KG1 (cell line): Measurements from ENCODE around the gene ESPL1.
"Not testable (repeated sequence)": the region's sequence is repeated elsewhere in the genome, so short reads cannot be mapped to it uniquely, and the experiment has no call there.

Source experiments
- DNase-seq: peaks from one replicate; lab custom pipeline; 2025; lab: John Stamatoyannopoulos, UW

ESPL1 gene

GRCh38 chr12:53300187-53300586 lies 32.1 kb downstream of the ESPL1 start:
- no peak for DNase-seq

DNA sequence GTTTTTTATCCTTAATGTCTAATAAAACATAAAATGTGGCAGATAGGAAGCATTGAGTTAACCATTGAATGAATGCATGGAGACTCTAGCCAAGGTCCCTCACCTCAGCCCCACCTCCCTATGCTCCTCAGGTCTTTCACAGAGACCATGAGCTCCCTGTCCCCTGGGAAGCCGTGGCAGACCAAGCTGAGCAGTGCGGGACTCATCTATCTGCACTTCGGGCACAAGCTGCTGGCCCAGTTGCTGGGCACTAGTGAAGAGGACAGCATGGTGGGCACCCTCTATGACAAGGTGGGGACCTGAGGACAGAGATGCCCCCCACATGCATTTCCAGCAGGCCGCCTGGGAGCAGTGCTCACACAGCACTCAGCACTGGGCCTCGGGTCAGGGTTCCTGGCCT lies 34.8 kb downstream of the ESPL1 start:
- no peak for DNase-seq

DNA sequence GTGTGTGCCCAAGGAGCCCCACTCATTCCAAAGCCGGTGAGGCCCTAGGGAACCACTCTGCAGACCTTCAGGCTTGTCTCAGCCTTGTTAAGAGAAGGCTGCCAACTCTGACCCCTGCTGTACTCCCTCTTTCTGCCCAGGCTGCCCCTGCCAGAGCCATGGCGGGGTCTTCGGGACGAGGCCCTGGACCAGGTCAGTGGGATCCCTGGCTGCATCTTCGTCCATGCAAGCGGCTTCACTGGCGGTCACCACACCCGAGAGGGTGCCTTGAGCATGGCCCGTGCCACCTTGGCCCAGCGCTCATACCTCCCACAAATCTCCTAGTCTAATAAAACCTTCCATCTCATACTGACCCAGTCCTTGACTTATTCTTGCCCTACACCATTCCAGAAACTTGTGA lies 38.7 kb downstream of the ESPL1 start:
- DNase-seq = no peak

- no peak for DNase-seq
Measured at GRCh38 chr12:53308276-53308675, 40.2 kb downstream of the ESPL1 start.

GRCh38 chr12:53313996-53314395 lies 45.9 kb downstream of the ESPL1 start:
- no peak for DNase-seq

GRCh38 chr12:53320352-53321195 lies 52.5 kb downstream of the ESPL1 start:
- DNase-seq = no peak

- no peak for DNase-seq
Measured at GRCh38 chr12:53324113-53324778, 56.1 kb downstream of the ESPL1 start.

DNA sequence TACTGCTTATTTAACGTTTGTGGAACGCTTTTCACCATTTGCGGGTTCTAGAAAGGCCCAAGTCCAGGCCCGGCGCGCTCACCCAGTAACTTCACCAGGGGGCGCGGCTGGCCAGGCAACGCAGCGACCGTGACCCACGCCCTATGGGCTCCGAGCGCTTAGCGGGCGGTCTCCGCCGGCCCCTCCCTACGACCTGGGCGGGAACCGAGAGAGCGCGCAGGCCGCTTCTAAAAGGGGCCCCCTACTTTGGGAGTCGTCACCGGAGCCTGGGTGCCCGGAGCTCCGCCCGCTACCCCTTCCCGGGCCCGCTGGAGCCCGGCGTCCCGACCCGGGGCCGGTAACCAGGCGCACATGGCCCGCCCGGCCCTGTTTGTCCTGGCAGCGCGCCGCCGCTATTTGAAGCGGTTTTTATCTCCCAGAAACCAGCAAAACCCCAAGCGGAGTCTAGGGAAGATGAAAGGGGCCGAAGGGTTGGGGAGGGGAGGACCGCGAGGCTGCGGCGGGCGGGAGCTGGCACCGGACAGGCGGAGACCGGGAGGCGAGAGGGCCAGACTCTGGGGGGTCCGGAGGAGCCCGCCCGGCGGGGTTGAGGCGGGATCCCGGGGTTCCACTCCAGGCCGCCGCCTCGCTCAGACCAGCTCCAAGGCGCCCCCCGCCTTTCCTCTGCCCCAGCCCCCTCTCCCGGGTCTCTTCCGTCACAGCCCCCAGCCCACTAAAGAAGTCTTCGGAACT lies 56.8 kb downstream of the ESPL1 start:
- peak; percentile 9 for DNase-seq

GRCh38 chr12:53325511-53326061 lies 57.5 kb downstream of the ESPL1 start:
- DNase-seq = no peak

DNA sequence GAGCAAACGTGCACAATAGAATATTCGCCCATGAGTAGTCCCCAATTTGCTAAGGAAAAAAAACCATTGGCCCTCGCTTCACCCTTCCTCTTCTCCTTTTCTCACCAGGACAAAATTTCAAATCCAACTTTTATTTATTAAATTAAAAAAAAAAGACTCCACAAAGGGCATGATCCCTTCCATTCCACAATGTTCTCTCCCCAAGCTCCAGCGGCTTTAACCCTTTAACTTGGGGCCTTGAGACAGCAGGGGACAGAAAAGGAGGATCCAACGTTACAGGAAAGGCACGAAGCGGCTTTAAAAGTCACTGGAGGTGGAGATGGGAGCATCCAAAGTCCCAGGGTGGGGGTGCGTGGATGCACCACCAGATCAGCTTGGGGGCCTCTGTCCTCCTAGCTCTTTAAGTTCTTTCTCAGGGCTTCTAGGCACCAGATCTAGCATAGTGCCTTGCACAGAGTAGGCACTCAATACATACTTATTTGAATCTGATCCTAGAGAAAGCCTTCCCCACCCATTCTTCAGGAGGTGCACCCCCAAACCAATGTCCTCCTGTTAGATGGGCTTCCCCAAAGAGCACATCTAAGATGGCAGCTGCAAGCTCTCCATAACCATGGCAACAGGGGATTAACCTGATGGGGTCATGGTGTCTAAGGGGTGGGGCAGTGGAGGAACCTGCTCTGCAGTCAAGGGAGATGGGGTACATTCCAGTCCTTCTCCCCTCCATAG lies 58.5 kb downstream of the ESPL1 start:
- DNase-seq = no peak

GRCh38 chr12:53327435-53328042 lies 59.4 kb downstream of the ESPL1 start:
- no peak for DNase-seq

GRCh38 chr12:53328043-53328435 lies 59.9 kb downstream of the ESPL1 start:
- DNase-seq = no peak

- no peak for DNase-seq
Measured at GRCh38 chr12:53330671-53331070, 62.6 kb downstream of the ESPL1 start.

DNA sequence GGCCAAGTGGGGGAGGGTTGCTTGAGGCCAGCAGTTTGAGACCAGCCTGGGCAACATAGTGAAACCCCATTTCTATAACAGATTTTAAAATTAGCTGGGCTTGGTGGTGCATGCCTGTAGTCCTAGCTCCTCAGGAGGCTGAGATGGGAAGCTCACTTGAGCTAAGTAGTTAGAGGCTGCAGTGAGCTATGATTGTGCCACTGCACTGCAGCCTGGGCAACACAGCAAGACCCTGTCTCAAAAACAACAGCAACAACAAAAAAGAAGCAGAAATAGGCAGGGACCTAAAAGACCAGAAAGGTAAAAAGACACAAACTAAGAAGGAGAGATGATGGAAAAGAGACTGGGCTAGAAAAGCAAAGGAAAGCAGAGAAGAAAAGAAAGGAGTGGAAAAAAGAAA lies 64.2 kb downstream of the ESPL1 start:
- DNase-seq = not testable (repeated sequence)

DNA sequence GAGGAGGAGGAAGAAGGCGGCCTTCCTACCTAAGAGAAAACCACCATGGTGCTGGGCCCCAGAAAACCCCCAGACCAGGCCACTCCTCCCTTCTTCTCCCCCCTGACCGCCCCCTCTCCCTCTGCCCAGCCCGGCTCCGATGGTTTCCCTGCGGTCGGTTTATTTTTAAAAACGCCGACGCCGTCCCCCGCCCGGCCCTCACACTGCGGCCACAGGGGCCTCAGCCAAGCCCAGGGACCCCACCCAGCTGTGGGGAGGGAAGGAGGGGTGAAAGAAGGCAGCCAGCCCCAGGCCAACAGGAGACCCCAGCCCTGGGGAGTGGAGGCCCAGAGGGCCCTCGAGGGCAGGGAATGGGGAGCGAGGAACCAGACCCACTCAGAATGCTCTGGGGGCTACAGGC lies 64.6 kb downstream of the ESPL1 start:
- DNase-seq = no peak

DNA sequence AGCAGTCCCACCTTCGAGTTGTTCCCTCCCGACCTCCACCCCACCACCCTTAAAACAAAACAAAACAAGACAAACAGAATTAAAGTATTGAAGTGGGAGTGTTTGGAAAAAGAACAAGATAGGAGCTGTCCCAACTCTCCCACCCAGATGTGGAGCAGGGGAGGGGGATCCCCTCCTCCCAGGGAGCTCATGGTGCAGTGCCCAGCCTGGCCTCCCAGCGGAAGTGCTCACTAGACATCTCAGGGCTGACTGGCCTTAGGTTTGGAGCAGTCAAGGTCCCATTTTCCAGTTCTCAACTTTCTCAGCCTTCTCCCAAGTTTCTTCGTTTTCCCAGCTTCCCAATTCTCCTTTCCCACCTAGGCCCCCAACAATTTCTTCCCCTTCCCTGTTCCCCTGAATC lies 65.2 kb downstream of the ESPL1 start:
- DNase-seq = no peak

DNA sequence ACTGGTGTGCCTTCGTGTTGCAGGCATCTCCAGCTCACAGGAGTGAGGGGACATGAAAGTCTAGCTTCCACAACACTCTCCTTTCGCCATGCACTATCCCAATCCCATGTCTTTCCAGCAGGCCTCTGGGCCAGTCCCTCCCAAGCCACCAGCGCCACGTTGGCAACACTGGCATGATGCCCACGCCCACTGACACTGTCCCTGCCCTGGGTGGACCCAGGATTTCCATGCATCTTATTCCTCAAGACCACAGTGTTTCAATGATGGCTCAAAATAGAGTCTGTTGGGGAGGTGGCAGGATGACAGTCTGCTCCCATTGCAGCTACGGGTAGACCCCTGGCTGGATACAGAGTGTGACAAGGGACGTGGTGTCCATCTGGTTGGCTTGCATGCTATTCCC lies 65.7 kb downstream of the ESPL1 start:
- DNase-seq = no peak

GRCh38 chr12:53334822-53335221 lies 66.7 kb downstream of the ESPL1 start:
- DNase-seq = no peak

- DNase-seq = no peak
Measured at GRCh38 chr12:53336181-53336681, 68.1 kb downstream of the ESPL1 start, which contains the start of gene SP7. TSS of gene SP7 (minus strand) at chr12:53336354. CDS start at chr12:53335646, 708 bp downstream.

DNA sequence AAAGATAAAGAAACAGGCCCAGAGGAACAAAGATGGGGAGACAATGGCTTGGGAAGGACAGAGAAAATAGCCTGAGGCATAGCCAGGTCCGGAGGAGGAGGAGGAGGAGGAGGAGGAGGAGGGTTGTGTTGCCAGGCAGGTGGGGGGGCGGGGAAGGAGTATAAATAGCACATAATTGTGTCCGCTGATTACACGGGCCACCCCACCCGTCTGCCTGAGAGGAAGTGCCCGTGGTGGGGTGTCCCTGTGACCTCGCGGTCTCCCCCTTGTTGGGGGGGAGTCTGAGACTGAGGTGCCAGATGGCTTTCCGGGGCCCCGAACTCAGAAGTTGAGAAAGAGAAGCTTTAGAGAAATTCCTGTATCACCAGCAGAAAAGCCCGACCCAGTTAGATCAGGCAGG lies 69.9 kb downstream of the ESPL1 start:
- no peak for DNase-seq

DNA sequence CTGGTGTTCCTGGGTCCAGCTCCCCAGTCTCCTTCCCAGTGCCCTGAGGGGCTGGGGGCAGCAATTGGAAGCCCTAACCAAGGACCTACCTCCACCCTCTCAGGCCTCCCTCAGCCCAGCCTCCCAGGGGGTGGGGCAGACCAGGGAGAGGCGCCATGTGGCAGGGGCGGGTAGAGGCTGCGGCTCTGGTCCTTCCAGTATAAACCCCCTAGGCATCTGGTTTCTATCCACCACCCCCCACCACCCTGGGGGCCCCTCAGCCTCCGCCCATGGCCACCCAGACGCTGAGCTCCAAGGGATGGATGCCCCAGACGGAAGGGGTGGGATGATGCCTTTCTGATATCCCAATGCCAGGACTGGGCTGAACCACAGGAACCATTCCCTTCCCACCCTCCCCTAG lies 70.8 kb downstream of the ESPL1 start:
- DNase-seq = no peak
